ENCODE data around the gene RPS6KA6.
"Not testable (repeated sequence)": the region's sequence is repeated elsewhere in the genome, so short reads cannot be mapped to it uniquely, and the experiment has no call there.

Gene RPS6KA6

GRCh38 chrX:84161641-84162040 is 26.4 kb downstream of the RPS6KA6 start:
- no peak for DNase-seq

GRCh38 chrX:84160736-84161135 is 27.3 kb downstream of the RPS6KA6 start:
- DNase-seq, result no peak

GRCh38 chrX:84156821-84157220 is 31.2 kb downstream of the RPS6KA6 start:
- DNase-seq, result no peak

- no peak for DNase-seq
Observed at GRCh38 chrX:84155938-84156337, 32.1 kb downstream of the RPS6KA6 start.

- no peak for DNase-seq
Observed at GRCh38 chrX:84153538-84153937, 34.5 kb downstream of the RPS6KA6 start.

GRCh38 chrX:84144991-84145390 is 43.0 kb downstream of the RPS6KA6 start:
- DNase-seq, result no peak

- no peak for DNase-seq
Observed at GRCh38 chrX:84144281-84144680, 43.7 kb downstream of the RPS6KA6 start.

- DNase-seq, result no peak
Observed at GRCh38 chrX:84133023-84133422, 55.0 kb downstream of the RPS6KA6 start.

GRCh38 chrX:84123585-84123984 is 64.4 kb downstream of the RPS6KA6 start:
- DNase-seq, result no peak

GRCh38 chrX:84118769-84119168 is 69.2 kb downstream of the RPS6KA6 start:
- DNase-seq, result no peak

- no peak for DNase-seq
Observed at GRCh38 chrX:84118315-84118714, 69.7 kb downstream of the RPS6KA6 start.

GRCh38 chrX:84108584-84108983 is 79.4 kb downstream of the RPS6KA6 start:
- DNase-seq, result no peak

GRCh38 chrX:84099120-84099519 is 88.9 kb downstream of the RPS6KA6 start:
- no peak for DNase-seq

GRCh38 chrX:84079479-84080197 is 108.4 kb downstream of the RPS6KA6 start:
- DNase-seq, result not testable (repeated sequence)

- DNase-seq, result no peak
Observed at GRCh38 chrX:84078991-84079390, 109.0 kb downstream of the RPS6KA6 start.

- no peak for DNase-seq
Observed at GRCh38 chrX:84064814-84065213, 123.2 kb downstream of the RPS6KA6 start.

GRCh38 chrX:84064164-84064563 is 123.8 kb downstream of the RPS6KA6 start:
- no peak for DNase-seq

GRCh38 chrX:84047339-84047738 is 140.7 kb downstream of the RPS6KA6 start:
- no peak for DNase-seq

GRCh38 chrX:84046403-84046984 is 141.5 kb downstream of the RPS6KA6 start:
- no peak for DNase-seq

- no peak for DNase-seq
Observed at GRCh38 chrX:84044051-84044450, 143.9 kb downstream of the RPS6KA6 start.
